Bronchial epithelial cell (primary cell): ENCODE measurements around the gene OR2S2. TPM values are rescaled to one million over a fixed set of nuclear protein-coding genes. Genes with fewer than 3 reads are reported as not detected.
"Not testable (repeated sequence)": the region's sequence is repeated elsewhere in the genome, so short reads cannot be mapped to it uniquely, and the experiment has no call there.

Experiments
- DNase-seq: peaks from one replicate; pipeline ENCODE4 v3.0.0-alpha.2; 2010; ENCODE audit warnings: low read depth
- FAIRE-seq: peaks from 2 replicates; lab custom pipeline; 2011; peaks lifted over from hg19 to GRCh38; lab: Jason Lieb, UNC
- H3K27me3 ChIP-seq: 2 replicates; pipeline ENCODE4 v1.5.1; 2011; ENCODE audit warnings: low read length; ENCODE audit not compliant: control insufficient read depth, insufficient read depth
- H3K36me3 ChIP-seq: 2 replicates; pipeline ENCODE4 v1.5.1; 2011; ENCODE audit warnings: low read length; ENCODE audit not compliant: control insufficient read depth, insufficient read depth
- H3K4me3 ChIP-seq: 2 replicates; pipeline ENCODE4 v1.5.1; 2011; ENCODE audit warnings: mild to moderate bottlenecking, low read depth, low read length, control low read depth
- total RNA-seq: library from RNA; depleted of rRNA; stranded (reverse); fragments of >200 nt; gene quantifications from 2 replicates; pipeline ENCODE4 v1.2.1, GENCODE V29; 2014
- TF ChIP-seq, protein P1 (sequence below): IDR thresholded peaks from 2 replicates; pipeline ENCODE4 v1.5.1; 2011; ENCODE audit warnings: mild to moderate bottlenecking, moderate library complexity, low read length, control low read depth, inconsistent platforms; ENCODE audit not compliant: insufficient read depth, severe bottlenecking

OR2S2 gene
- total RNA-seq, 1 donor from 2014 or later: not detected

DNA sequence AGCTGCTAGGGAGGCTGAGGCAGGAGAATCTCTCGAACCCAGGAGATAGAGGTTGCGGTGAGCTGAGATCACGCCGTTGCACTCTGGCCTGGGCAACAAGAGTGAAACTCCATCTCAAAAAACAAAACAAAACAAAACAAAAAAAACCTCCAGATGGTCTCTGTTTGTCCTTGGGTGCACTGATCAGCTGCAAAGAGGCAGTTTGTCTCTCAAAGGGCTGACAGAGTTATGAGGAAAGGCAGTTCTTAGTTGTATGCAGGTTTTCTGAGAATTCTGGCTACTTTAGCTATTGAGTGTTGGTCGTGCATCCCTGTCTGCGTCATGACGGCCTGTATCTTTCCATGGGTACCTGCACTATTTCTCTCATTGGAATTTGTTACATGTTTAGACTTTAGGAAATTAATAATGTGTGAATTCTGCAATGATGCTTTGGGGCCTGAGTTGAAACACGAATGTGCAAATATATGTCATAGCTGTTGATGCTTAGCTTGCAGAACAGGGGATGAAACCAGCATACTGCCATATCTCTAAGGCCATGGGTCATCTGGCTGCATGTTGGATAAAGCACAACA lies 18.2 kb downstream of the OR2S2 start:
- Histone ChIP-seq H3K27me3 (no peaks in the 10 kb centered on the region), H3K4me3 (no peak overlapping the region), H3K36me3 (no peaks in the 10 kb centered on the region)
- TF ChIP-seq, protein P1, sequence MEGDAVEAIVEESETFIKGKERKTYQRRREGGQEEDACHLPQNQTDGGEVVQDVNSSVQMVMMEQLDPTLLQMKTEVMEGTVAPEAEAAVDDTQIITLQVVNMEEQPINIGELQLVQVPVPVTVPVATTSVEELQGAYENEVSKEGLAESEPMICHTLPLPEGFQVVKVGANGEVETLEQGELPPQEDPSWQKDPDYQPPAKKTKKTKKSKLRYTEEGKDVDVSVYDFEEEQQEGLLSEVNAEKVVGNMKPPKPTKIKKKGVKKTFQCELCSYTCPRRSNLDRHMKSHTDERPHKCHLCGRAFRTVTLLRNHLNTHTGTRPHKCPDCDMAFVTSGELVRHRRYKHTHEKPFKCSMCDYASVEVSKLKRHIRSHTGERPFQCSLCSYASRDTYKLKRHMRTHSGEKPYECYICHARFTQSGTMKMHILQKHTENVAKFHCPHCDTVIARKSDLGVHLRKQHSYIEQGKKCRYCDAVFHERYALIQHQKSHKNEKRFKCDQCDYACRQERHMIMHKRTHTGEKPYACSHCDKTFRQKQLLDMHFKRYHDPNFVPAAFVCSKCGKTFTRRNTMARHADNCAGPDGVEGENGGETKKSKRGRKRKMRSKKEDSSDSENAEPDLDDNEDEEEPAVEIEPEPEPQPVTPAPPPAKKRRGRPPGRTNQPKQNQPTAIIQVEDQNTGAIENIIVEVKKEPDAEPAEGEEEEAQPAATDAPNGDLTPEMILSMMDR: no peak
- FAIRE-seq: no peak
- no peak for DNase-seq

DNA sequence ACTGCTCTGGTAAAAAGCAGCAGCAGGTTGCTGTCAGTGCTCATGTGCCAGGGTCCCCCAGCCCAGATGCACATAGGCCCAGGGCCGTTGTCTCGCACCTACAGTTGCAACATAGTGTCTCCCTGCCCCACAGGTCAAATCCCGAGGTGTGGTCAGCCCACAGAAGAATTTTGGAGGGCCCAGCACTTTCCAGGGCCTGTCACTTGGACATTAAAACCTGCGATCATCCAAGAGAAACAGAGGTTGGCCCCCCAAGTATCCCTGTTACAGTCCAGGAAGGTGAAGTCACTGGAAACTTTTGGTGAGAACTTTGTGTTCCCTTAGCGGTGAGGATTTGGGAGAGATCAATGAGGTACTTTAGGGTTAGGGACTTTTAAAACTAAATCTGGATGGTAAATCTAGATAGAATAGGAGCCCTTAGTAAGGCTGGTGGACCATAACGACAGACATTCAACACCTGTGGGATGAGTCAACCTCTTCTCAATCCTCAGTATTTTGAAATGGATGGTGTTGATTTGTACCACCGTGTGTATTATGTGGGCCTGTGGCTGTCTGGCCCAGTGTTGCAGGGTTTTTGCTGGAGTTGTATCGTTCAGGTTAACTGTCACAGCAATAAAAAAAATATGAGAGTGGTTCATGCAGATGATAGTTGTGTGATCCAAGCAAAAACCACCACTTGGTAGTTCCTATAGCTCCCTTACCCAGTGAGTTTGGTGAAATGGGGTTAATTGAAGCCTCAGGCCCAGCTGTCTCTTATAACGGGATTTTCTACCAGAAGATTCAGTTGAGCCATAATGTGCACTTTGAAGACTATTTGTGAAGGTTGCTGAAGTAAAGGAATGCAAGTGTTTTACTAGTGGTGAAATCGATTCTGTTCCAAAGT lies 19.2 kb downstream of the OR2S2 start:
- Histone ChIP-seq H3K27me3 (no peaks in the 10 kb centered on the region), H3K4me3 (no peak overlapping the region), H3K36me3 (no peaks in the 10 kb centered on the region)
- DNase-seq (no peak), FAIRE-seq (no peak)
- TF ChIP-seq, protein P1: no peak

DNA sequence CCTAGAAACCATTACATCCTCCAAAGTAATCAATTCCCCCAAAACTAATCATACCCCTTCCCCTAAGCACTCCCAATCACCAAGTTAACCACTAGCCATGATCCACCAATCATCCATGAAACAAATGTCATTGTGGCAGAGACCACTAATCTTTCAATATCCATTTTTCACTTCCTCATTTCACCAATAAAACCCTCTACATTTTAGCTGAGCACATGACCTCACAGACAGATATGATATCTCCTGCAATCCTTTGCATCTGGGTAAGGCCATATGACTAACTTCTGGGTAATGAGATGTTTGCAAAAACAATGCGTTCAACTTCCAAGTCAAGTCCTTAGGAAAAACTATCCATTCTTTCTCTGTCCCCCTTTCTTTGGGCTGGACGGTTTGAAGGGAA lies 20.7 kb downstream of the OR2S2 start:
- Histone ChIP-seq H3K27me3 (no peaks in the 10 kb centered on the region), H3K36me3 (no peaks in the 10 kb centered on the region), H3K4me3 (no peak overlapping the region)
- FAIRE-seq (no peak), DNase-seq (no peak)
- TF ChIP-seq, protein P1: no peak

DNA sequence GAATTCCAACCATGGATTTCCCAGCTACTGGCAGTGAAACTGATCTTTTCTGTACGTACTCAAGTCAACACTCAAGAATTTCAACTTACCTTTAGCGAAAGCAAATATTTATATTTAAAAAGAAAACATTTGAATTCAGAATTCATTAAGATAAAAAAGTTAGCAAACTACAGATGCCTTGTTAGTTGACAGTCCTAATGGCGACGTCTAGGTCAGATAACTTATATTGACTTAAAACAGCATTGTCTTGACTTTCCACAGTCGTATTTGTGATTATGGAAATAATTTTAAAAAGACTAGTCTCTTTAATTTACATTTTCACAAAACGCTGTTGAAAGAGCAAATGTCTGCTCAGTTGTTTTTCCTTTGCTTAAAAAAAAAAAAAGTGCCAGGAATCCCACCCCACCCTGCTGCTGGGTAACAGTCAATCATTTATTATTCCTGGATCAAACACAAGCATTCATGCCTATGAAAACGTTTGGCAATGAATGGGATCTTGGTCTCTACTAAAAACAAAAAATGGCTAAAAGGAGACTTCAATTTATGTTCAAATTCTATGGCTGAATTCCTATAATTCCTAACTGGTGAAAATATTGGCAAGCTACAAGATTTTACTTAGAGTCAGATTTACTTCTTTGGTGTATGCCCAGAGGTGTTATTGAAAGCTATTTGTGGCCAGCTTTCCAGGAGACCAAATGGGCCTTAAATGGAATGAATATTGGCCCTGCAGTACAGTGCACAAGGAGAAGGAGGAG lies 22.0 kb downstream of the OR2S2 start:
- Histone ChIP-seq H3K27me3 (no peaks in the 10 kb centered on the region), H3K36me3 (no peaks in the 10 kb centered on the region), H3K4me3 (no peak overlapping the region)
- TF ChIP-seq, protein P1: no peak
- FAIRE-seq (no peak), DNase-seq (no peak)

DNA sequence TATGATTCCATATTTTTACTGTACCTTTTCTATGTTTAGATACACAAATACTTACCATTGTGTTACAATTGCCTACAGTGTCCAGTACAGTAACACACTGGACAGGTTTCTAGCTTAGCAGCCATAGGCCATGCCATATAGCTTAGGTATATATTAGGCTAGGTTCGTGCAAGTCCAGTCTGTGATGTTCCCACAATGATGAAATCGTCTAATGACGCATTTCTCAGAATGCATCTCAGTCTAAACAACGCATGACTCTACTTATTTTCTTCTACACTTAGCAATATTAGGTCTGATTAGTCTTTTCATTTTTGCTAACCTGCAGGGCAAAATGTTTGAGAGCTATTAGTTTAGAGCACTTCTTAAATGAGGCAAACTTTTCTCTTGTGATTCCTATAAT lies 22.7 kb downstream of the OR2S2 start:
- TF ChIP-seq, protein P1: no peak
- no peak for FAIRE-seq

DNA sequence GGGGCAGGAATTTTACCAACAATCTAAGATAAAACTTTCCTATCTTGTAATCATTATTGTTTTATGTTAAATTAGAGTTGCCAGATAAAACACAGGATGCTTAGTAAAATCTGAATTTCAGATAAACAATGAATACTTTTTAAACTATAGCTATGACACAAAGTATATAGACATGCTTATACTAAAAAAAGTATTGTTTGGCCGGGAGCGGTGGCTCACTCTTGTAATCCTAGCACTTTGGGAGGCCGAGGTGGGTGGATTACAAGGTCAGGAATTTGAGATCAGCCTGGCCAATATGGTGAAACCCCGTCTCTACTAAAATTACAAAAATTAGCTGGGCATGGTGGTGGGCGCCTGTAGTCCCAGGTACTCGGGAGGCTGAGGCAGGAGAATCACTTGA lies 23.9 kb downstream of the OR2S2 start:
- H3K27me3 ChIP-seq, DNase-seq, FAIRE-seq, H3K4me3 ChIP-seq, H3K36me3 ChIP-seq: not testable (repeated sequence)

More for the DNA sequence above, 22.7 kb downstream of the OR2S2 start:
- H3K27me3 ChIP-seq: no peaks in the 10 kb centered on the region
- H3K36me3 ChIP-seq: no peaks in the 10 kb centered on the region
- peak; percentile 88 for DNase-seq
- H3K4me3 ChIP-seq: no peak overlapping the region
